ENCODE results near the gene RAB6A.
"Not testable (repeated sequence)": the region's sequence is repeated elsewhere in the genome, so short reads cannot be mapped to it uniquely, and the experiment has no call there.

Gene RAB6A

DNA sequence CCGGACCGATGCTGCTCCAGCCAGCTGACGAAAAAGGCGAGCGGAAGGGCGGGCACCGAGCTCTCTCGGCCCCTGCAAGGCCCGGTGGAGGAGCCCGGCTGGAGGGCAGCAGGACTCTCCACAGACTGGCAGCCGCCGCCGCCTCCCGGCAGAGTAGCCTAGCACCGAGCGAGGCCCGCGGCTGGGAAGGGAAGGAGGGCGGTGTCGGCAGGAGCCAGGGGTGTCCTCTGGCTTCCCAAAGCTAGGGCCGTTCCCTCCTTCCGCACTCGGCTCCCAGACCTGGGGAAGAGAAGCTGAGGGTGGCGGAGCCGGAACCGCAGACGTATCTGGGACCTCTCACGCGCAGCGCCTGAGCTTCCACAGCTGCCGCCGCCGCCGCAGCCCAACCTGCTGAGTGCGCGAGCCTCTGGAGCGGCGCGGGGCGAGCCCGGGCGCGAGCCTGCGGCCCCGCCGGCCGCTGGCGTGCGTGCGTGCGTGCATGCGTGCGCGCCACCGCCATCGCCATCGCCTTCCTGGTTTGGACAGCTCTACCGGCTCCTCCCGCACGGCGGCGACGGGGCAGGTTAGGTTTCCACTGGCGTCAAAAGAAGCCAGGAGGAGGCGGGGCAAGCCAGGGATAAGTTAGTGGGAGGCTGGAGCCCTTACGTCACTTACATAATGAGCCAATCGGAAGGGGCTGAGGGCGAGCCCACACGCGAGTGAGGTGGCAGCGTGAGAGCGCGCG is at the start of gene RAB6A:
RAB6A (minus strand) TSS at position 396 of the 724 bp plus-strand sequence. CDS start 439 bp downstream, outside the sequence.
- FAIRE-seq: peak; percentile 94

DNA sequence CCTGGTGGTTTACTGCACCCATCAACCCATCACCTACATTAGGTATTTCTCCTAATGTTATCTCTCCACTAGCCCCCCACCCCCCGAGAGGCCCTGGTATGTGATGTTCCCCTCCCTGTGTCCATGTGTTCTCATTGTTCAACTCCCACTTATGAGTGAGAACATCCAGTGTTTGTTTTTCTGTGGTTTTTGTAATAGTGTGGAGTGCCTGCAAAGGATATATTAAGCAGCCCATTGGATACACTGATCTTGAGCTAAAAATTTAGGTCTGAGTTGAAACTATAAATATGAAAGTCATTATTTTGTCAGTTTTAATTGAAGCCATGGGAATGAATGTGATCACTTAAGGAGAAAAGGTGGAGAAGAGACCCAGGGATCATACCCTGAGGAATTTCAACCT is 49.8 kb upstream of the RAB6A start:
- no peak for FAIRE-seq

DNA sequence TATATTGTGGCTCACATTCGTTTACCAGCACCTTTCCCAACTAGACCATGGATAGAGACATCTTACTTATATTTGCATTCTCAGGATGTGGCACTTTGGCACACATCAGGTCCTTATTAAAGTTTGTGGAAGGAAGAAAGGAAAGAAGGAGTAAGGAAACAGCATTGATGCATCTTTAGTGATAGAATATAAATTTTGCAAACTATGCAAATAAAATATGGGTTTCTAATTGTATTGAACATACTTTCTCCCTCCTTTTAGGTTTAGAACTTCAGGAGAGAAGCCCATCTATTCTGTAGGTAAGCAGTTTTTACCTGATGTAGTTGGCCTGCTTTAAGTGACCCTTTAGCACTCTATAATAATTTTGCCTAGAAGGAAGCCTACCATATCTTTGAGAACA is 47.2 kb upstream of the RAB6A start:
- no peak for FAIRE-seq

DNA sequence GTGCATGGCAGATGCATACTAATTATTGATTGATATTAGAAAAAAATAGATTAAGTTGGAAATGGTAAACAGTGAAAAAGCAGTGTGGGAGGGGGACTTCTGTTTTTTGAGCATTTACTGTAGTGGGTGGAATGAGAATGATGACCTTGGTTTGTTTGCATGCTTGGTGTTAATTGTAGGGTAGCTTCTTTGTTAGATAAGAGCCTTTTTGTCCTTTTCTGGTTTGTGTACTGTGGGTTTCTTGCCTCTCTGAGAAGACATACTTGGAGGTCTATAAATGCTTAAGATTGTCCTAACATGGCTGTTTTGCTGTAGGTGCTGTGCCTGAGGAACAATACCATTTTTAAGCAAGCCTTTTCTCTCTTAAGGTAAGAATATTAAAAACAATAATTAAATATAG is 43.8 kb upstream of the RAB6A start:
- no peak for FAIRE-seq

DNA sequence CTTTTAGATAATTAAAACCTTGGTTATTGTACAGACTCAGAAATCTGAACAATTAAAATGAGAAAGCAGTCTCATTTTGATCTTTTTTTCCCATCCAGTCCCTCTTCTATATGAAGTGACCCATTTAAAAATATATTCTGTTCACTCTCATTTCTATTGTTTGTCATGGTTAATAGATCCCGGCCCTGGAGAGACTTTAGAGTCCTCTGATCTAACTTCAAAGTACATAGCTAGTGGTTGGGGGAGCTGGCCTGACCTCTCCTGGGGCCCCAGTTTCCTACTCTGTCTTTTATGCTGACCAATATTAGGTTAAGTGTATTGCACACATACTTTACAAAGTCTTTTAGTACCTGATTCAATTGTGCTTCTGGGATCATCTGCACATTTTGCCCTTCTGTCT is 40.3 kb upstream of the RAB6A start:
- no peak for FAIRE-seq

DNA sequence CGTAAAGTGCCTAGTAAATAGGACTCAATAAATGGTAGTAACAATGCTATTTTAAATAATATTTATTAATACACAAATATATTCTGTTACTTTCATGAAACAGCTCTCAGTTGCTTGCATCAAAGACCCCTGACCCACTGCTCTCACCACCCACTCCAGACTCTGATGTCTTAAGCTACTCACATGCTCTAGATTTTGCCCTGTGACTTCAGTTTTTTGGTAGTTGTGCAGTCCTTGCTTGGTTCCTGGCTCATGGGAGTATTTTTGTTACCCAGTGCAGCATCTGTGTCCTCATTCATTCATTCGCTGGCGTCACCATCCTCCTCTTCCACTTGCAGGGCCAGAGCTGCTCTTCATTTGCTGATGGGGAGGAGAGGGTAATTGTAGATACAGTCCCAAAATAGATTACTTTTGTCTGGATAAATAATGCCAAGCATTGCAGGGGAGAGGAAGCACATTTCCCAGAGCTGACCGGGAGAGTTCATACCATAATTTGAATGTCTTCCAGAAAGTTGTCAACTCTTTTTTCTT is 39.5 kb upstream of the RAB6A start:
- FAIRE-seq: no peak

DNA sequence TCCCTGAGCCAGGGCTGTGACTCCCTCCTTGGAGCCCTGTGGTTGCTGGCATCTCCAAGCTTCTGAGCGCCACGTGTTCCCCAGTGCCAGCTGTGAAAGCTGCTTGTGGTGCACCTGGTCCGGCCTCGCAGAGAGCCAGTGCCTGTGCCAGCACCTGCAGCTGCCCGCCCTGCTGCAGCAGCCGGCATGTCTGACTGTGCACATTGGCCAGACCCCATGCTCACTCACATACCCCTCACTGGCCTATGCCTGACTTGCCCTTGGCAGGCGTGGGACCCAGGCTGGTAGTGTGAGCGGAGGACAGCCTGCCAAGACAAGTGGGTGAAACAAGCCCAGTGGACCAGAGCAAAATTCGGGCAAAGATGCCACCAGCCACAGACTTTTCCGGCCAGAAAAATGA is 36.6 kb upstream of the RAB6A start:
- FAIRE-seq: no peak

DNA sequence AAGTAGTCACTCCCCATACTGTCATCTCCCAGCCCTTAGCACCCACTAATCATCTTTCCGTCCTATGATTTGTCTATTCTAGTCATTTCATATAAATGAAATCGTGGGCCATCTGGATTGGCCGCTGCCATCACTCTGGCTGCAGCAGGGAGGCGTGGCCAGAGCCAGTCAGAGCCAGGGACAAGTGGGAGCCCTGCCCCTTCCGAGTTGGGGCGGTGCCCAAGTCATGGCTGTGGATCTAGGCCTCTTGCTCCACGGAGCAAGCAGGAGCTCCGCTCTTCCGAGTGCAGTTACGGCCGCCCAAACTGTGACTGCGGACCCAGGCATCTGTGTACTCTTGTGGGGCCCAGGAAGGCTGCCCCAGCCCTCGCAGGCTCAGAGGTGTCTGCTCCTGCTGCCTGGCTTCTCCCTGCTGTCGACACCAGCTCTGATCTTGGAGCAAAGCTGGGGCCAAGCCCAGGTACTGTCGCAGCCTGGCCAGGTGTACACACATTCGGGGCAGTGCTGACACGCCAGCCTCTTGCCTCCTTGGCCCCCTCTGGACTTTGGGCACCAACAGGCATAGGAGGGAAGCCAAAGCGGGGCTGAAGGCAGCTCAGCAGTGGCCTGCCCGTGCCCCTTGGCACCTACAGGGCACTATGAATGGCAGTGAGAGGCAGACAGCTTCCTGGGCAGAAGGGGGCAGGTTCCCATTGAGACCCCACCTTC is 35.2 kb upstream of the RAB6A start:
- no peak for FAIRE-seq

DNA sequence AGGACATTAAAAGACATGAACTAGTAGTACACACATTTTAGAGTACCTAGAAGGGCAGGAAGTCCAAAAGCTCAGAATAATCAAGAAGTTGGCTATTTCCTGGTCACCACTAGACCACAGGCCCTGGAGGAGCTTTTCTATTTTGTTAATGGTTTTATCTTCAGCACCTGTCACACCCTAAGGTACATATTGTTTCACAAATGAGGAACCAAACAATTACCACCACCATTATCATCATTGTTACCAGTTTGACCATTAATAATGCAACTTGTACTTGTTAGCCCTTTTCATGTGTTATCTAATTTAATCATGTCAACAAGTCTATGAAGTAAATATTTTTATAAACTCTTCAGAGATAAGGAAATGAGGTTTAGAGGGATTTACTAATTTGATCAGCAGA is 31.7 kb upstream of the RAB6A start:
- no peak for FAIRE-seq

DNA sequence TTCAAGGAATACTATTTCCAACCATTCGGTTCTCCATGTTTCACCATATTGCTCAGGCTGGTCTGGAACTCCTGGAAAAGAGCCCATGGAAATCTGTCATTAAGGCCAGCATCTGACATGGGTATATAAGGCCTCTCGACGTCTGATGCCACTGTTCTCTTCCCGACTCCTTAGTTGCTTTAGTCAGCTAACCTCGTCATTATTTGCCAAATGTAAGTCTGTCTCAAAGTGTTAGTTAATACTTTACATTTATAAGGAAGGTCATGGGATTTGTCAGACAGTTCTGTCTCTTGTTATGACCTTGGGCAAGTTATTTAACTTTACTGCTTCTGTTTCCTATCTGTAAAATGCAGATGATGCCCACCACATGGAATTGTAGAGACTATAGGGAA is 28.4 kb upstream of the RAB6A start:
- FAIRE-seq: no peak

DNA sequence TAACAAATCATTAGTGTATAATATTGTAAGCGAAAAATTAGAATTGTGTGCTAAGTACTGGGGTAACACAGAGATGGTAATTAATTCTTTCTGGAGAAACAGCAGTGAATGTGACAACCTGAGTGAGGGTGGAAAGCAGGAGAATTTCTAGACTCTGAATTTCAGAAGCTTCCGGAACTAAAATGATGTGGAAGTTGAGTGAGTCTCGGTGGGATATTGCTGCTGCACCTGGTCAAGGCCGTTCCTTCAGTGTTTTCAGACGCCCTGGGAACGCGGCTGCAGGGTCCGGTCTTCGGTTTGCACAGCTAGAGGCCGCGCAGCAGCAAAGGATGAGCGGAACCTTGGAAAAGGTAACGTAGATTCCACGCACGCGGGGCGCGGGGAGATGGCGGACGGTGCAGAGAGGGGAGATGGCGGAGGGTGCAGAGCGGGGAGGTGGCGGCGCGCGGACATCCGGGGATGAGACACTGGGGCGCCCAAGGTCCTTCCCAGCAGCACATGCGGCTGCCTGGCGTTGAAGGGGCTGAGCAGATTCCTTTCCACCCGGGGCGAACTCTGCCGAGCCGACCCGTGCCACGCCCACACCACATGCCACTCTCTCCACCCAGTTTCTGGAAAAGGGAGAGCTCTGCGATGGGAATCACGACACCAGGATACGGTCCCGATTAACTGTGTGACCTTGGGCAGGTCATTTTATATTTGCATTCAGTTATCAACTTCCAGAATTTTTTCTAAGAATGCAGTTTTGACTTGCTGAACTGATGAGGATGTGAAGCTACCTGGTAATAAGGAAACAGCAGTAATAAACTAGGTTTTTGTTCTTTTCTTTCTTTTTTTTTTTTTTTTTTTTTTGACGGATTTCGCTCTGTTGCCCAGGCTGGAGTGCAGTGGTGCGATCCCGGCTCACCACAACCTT is 27.0 kb upstream of the RAB6A start, which contains the start of gene MRPL48:
MRPL48 (plus strand) TSS at position 232 of the 916 bp plus-strand sequence; CDS start at position 330, 98 bp downstream.
- FAIRE-seq: peak; percentile 93

DNA sequence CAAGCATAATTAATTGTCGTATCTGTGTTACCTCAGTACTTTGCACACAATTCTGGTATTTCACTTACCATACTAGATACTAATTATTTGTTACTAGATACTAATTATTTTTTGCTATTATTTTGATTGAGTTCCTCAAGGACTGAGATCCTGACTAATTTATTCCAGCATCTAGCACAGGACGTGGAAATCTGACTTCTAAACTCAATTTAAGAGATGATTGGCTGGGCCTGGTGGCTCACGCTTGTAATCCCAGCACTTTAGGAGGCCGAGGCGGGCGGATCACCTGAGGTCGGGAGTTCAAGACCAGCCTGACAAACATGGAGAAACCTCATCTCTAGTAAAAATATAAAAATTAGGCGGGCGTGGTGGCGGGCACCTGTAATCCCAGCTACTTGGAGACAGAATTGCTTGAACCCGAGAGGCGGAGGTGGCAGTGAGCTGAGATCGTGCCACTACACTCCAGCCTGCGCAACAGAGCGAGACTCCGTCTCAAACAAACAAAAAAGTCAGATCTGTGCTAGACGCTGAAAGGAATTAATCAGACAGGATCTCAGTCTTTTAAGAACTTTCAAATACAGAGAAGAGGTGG is 26.3 kb upstream of the RAB6A start:
- FAIRE-seq: no peak

DNA sequence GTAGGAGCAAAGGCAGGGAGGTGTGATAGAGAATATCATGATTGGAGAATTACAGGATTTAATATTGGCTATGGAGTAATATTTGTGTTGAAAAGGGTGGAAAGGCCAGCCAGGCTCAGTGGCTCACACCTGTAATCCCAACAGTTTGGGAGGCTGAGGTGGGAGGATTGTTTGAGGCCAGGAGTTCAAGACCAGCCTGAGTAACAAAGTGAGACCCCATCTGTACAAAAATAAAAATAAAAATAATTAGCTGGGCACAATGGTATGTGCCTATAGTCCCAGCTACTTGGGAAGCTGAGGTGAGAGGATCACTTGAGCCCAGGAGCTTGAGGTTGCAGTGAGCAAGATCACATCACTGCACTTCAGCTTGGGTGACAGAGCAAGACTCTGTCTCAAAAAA is 24.6 kb upstream of the RAB6A start:
- FAIRE-seq: not testable (repeated sequence)

DNA sequence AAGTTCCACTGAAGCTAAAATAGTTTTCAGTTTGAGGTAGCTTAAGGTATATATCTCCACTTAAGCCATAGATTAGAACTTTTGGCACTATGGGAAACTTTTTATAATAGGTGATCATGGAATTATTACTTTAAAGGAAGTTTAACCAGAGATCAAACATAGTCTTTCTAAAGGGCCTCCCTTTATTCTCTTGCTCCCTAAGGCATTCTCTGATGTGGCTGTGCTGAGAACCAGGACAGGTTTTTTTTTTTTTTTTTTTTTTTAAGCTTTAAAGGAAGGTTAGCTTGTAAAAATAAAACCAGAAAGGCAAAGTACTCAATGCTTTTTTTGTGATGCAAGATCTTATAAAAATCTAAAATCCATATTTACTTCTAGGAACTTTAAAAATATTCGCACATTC is 23.9 kb upstream of the RAB6A start:
- FAIRE-seq: no peak

DNA sequence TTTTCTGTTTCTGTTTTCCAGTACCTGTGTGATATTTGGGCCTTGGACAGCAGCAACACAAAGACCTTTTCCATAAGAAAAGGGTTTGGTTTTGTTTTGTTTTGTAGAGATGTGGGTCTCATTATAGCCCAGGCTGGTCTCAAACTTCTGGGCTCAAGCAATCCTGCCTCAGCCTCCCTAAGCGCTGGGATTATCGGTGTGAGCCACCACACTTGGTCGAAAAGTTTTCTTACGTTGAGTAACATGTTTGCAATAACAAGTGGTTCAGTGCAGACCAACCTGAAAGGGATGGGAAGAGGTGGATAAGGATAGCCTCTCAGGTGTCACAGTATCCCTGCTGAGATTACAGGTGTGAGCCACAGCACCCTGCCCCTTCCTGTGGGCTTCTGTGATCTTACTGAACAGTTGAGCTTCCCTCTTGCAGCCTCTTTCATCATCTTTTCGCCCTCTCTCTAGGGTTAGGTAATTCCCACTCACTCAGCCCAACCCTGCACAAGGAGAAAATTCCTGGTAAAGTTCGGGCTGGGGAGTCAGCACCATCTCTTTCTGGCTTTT is 23.3 kb upstream of the RAB6A start:
- no peak for FAIRE-seq

DNA sequence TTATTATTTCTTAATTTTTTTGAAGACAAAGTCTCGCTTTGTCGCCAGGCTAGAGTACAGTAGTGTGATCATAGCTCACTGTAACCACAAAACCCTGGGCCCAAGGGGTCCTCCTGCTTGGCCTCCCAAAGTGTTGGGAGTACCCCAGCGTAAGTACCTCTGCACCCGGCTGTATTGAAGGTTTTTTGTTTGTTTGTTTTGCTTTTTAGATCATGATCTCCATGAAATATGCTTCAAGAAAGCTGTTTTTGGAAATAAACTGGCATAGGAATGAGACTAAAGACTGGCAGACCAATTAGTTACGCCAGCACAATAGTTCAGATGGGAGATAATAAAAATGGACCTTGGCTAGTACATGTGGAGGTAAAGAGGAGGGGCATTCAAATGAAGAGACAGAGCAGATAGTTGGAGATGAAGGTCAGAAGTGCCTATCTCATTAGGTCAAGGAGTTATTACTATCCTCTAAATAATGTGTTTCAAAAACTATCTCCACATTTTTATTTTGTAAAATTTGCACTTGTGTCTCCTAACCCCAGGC is 22.7 kb upstream of the RAB6A start:
- FAIRE-seq: no peak

DNA sequence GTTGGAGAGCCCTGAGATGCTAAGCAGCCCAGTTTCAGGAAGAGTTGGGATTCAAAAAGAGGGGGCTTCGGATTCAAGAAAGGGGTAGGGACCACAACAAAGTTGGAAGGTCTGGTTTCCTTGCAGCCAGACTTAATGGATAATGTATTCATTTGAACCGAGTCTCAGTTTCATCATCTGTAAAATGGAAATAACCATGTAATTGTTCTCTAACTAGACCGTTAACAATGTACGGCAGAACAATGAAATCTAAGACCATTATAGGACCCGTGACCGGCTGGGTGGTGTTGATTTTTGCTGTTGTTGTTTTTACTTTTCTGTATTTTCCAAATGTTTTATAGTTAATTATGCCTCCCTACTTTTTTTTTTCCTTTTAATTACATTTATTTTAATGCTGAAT is 20.4 kb upstream of the RAB6A start:
- FAIRE-seq: no peak

DNA sequence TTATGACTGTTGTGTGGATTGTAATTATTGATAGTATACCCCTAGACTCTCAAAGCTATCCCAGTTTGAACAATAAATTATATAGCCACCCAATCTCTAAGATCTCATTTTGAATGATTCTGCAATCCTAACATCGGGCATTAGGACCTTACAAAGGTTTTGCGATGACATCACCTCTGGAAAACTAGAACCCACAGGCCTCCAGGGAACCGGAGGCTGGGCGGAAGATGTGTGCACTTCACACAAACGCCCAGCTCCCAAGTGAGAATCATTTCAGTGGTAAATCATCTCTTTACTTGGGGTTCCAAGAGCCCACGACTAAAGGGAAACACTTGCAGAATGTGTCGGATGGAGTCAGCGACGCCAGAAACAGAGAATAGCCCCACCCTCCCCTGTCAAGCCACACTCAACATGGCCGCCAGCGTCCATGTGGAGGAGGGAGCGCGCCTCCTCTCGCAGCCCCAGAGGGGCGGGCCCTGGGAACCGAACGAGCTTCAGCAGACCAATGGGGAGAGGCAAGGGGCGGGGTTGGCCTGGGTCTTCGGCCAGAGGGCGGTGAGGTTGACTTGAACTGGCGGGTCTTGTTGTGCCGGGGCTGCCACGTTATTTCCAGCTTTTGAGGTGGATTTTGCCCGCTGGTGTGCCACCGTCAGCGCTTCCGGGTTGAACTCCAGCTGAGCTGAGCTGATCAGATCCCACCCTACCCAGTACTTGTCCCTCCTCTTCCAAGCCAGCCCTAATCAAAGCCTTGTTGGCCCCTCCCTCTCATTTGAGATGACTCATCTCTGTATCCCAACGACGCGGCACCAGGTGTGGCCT is 18.4 kb upstream of the RAB6A start:
- FAIRE-seq: peak; percentile 94

DNA sequence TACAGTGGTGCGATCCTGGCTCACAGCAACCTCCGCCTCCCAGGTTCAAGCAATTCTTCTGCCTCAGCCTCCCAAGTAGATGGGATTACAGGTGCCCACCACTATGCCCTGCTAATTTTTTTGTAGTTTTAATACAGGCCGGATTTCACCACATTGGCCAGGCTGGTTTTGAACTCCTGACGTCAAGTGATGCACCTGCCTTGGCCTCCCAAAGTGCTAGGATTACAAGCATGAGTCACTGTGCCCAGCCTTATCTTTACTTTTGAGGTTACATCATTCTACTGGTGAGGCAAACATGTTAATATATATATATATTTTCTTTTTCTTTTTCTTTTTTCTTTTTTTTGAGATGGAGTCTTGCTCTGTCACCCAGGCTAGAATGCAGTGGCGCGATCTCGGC is 9.9 kb upstream of the RAB6A start:
- not testable (repeated sequence) for FAIRE-seq

DNA sequence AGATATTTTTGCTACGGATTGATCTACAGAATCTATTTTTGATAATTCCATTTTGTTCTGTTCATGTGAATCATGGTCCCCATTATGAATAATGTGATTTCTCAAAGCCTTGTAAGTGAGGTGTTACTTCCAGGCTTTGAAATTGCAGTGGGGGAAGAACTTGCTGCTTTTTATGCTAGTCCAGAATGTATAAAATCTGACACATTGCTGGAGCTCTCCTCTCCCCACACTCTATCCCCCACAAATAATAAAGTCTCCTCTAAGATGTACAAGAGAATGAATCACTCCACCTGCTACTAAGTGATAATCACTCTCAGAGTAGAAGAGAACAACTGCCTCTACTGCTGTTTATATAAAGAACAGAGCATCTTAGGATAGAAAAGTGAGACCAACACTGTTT is 5.9 kb upstream of the RAB6A start:
- no peak for FAIRE-seq

DNA sequence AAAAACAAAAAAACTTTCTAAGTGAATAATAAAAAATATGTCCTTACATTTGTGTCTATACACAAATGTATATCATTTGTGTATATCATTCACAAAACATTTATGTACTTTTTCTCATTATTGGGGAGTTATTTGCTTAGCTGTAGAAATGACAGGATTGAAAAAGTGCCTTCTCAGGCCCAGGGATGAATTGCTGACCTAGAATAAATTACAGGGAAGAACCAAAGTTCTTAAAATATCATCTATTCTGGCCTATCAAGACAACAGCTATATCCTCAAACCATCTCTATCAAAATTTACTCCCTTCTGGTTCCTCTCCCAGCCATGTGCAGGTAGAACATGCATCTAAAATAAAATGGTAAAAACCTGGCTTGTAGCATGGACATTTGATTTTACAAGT is 1.9 kb upstream of the RAB6A start:
- no peak for FAIRE-seq
